ENCODE results near the gene UIMC1. TPM values are rescaled to one million over a fixed set of nuclear protein-coding genes. Genes with fewer than 3 reads are reported as not detected.
"Not testable (repeated sequence)": the region's sequence is repeated elsewhere in the genome, so short reads cannot be mapped to it uniquely, and the experiment has no call there.

Gene UIMC1
- polyA plus RNA-seq, 10 donors, result 21.8 to 39.2 (median 29.0) TPM

GRCh38 chr5:176873011-176873410, 133.6 kb downstream of the UIMC1 start:
- DNase-seq, result not testable (repeated sequence)

- DNase-seq, result not testable (repeated sequence)
Measured at GRCh38 chr5:176872586-176872985, 134.0 kb downstream of the UIMC1 start.

DNA sequence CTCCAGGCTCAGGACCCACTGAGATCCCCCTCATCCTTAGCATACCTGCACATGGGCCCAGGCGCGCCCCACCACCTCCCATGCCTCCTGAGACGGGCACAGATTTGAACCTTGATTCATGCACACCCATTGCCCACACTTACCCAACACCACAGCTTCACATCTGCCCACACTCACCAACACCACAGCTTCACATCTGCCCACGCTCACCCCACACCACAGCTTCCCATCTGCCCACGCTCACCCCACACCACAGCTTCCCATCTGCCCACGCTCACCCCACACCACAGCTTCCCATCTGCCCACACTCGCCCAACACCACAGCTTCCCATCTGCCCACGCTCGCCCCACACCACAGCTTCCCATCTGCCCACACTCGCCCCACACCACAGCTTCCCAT, 135.9 kb downstream of the UIMC1 start:
- DNase-seq, result not testable (repeated sequence)

- peak in 2 of 3 donors; percentile 27 to 42 for DNase-seq
Measured at GRCh38 chr5:176870110-176870591, 136.4 kb downstream of the UIMC1 start.

- DNase-seq, result no peak
Measured at GRCh38 chr5:176869501-176870109, 137.0 kb downstream of the UIMC1 start.

DNA sequence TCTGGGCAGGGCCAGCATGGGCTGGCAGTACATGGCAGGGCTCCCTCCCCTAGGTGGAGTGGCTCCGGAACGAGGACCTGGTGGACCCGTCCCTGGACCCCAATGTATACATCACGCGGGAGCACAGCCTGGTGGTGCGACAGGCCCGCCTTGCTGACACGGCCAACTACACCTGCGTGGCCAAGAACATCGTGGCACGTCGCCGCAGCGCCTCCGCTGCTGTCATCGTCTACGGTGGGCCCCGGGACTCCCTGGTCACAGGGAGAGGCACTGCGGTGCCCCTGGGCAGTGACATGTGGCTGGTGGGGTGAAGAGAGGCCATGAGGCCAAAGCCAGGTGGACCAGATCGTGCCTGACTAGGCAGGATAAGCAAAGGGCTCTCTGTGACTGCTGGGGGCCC, 137.8 kb downstream of the UIMC1 start:
- no peak for DNase-seq

- no peak for DNase-seq
Measured at GRCh38 chr5:176868126-176868525, 138.5 kb downstream of the UIMC1 start.

GRCh38 chr5:176866707-176867310, 139.8 kb downstream of the UIMC1 start:
- DNase-seq, result no peak

- DNase-seq, result no peak
Measured at GRCh38 chr5:176865964-176866363, 140.6 kb downstream of the UIMC1 start.

DNA sequence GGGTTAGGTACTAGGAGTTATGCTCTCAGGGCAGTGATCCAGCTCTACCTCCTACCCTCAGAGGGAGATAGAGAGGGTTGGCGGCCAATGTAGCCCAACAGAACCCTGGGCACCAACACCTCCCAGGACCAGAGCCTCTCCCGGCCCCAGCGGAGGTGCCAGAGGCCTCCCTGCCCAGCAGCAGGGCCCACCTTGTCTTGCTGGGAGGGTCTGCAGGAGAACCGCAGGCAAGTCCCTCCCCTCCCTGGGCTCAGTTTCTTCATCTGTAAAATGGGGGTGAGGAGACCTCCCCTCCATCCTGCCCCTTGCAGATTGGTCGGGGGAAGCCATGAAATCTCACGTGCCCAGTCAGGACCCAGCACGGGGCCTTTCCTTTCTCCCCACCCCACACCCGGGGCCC, 141.8 kb downstream of the UIMC1 start:
- DNase-seq, result no peak

DNA sequence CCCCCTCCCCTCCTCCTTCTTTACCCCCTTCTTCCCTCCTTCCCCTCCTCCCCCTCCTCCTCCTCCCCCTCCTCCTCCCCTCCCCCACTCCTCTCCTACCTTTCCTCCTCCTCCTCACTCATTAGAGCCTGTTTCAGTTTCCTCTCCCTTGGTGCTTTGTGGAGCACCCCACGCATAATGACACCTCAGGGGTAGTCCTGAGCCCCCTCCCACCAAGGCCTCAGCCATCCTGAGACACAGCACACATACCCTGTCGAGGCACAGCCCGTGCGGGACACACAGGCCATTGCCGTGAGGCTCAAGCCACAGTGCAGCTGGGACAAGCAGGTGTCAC, 142.8 kb downstream of the UIMC1 start:
- no peak for DNase-seq

GRCh38 chr5:176863041-176863764, 143.4 kb downstream of the UIMC1 start:
- DNase-seq, result no peak

- no peak for DNase-seq
Measured at GRCh38 chr5:176862330-176862995, 144.1 kb downstream of the UIMC1 start.

DNA sequence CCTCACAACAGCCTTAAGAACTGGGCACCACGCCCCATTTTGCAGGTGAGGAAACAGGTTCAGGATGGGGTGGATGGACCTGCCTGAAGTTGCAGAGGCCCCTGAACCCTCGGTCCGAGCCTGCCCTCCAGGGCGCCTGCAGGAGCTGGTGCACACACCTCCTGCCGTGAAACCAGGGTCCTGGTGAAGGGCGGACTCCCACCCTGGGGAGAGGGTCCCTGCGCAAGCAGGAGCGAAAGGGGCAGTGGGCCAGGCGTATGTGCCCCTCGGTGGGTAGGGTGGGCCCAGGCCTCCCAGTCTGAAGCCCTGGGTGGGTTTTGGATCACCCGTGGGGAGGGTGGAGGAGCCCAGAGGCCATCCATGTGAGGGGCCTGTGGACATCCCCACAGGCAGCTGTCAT, 145.3 kb downstream of the UIMC1 start:
- DNase-seq, result no peak

DNA sequence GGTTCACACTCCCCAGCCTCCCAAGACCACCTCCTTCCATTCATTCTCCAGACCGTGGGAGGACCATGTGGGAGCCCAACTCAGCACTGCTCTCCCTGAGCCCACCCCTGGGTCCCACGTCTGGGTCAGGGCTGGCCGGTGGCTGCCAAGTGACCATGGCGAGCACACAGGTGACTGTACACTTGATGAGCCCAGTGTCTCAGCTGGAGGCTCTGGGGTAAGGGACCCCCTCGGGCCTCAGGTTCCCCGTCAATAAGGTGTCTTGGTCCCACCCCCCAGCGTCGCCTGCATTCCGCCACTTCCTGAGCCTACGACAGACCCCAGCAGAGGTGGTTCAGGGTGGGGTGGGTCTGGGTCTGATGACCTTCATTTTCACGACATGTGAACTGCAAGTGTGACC, 146.2 kb downstream of the UIMC1 start:
- DNase-seq, result no peak

GRCh38 chr5:176859916-176860315, 146.7 kb downstream of the UIMC1 start:
- no peak for DNase-seq

GRCh38 chr5:176857894-176858273, 148.7 kb downstream of the UIMC1 start:
- no peak for DNase-seq

DNA sequence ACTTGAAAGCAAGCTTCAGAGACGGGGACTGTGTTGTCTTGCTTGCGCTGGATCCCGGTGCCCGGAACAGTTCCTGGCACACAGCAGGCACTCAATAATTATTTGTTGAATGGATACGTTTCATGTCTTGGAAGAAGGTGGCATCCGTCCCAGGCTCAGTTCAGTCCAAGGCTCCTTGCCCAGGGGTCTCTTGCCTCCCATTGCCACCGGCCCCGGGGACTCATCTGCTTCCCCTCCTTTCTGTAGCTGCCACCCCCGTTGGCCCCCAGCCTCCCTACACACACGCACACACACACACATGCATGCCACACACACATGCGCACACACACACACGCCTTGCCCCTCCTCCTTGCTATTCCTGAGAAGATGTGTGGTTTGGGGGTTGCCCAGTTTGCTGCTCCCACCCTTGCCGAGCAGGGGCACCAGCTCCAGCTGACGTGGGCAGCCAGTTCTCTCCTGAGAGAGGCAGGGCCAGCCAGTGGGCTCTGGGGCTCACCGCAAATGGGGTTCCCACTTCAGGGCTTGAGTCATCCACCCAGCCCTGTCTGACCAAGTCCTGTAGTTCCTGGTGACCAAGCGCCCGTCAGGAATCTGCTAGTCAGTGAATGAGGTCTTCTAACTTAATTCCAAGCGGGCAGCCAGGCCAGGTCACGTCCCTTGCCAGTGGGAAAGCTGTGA, 149.2 kb downstream of the UIMC1 start:
- DNase-seq, result no peak

GRCh38 chr5:176856746-176857145, 149.8 kb downstream of the UIMC1 start:
- no peak for DNase-seq

GRCh38 chr5:176855598-176855997, 151.0 kb downstream of the UIMC1 start:
- DNase-seq, result no peak

Measured in muscle of back (tissue), 11 donors.